ENCODE measurements around the gene ZFP62.

The ZFP62 gene

GRCh38 chr5:180811623-180812124, 49.4 kb downstream of the ZFP62 start:
- peak overlapping the region; percentile 33 to 83 for H3K4me3 ChIP-seq (ENCODE audit: low read length in 2 of 2)
- H3K36me3 ChIP-seq (ENCODE audit: control insufficient read depth in 2 of 2, insufficient read depth in 2 of 2, low read length in 2 of 2): no peaks in the 10 kb centered on the region
- H3K4me1 ChIP-seq (ENCODE audit: control insufficient read depth in 2 of 2, insufficient read depth in 2 of 2, low read length in 2 of 2): peaks cover 33 to 43% of the 10 kb centered on the region in 2 donors
- no peaks in the 10 kb centered on the region for H3K9me3 ChIP-seq (ENCODE audit: control insufficient read depth in 2 of 2, low read length in 2 of 2)
- peak overlapping the region; percentile 89 to 98 for H3K9ac ChIP-seq (ENCODE audit: low read depth in 1 of 2, low read length in 2 of 2)
- H3K27me3 ChIP-seq (ENCODE audit: control insufficient read depth in 2 of 2, insufficient read depth in 2 of 2, low read length in 2 of 2): no peaks in the 10 kb centered on the region
- peak overlapping the region; percentile 99 to 100 for H3K27ac ChIP-seq (ENCODE audit: low read depth in 2 of 2, low read length in 2 of 2)

- peak overlapping the region; percentile 89 to 98 for H3K9ac ChIP-seq (ENCODE audit: low read depth in 1 of 2, low read length in 2 of 2)
- H3K36me3 ChIP-seq (ENCODE audit: control insufficient read depth in 2 of 2, insufficient read depth in 2 of 2, low read length in 2 of 2): no peaks in the 10 kb centered on the region
- H3K4me1 ChIP-seq (ENCODE audit: control insufficient read depth in 2 of 2, insufficient read depth in 2 of 2, low read length in 2 of 2): peaks cover 39 to 49% of the 10 kb centered on the region in 2 donors
Observed at GRCh38 chr5:180810959-180811622, 50.0 kb downstream of the ZFP62 start.

GRCh38 chr5:180810210-180810958, 50.7 kb downstream of the ZFP62 start:
- peak overlapping the region; percentile 83 to 96 for H3K4me3 ChIP-seq (ENCODE audit: low read length in 2 of 2)
- H3K9me3 ChIP-seq (ENCODE audit: control insufficient read depth in 2 of 2, low read length in 2 of 2): no peaks in the 10 kb centered on the region
- H3K9ac ChIP-seq (ENCODE audit: low read depth in 1 of 2, low read length in 2 of 2): peak overlapping the region; percentile 89 to 98
- no peaks in the 10 kb centered on the region for H3K36me3 ChIP-seq (ENCODE audit: control insufficient read depth in 2 of 2, insufficient read depth in 2 of 2, low read length in 2 of 2)
- H3K27me3 ChIP-seq (ENCODE audit: control insufficient read depth in 2 of 2, insufficient read depth in 2 of 2, low read length in 2 of 2): no peaks in the 10 kb centered on the region
- peaks cover 39 to 49% of the 10 kb centered on the region in 2 donors for H3K4me1 ChIP-seq (ENCODE audit: control insufficient read depth in 2 of 2, insufficient read depth in 2 of 2, low read length in 2 of 2)
- H3K27ac ChIP-seq (ENCODE audit: low read depth in 2 of 2, low read length in 2 of 2): peak overlapping the region; percentile 99 to 100

More at GRCh38 chr5:180810959-180811622, 50.0 kb downstream of the ZFP62 start:
- Histone ChIP-seq H3K27me3 (ENCODE audit: control insufficient read depth in 2 of 2, insufficient read depth in 2 of 2, low read length in 2 of 2) (no peaks in the 10 kb centered on the region), H3K4me3 (ENCODE audit: low read length in 2 of 2) (peak overlapping the region; percentile 83 to 96), H3K27ac (ENCODE audit: low read depth in 2 of 2, low read length in 2 of 2) (peak overlapping the region; percentile 99 to 100), H3K9me3 (ENCODE audit: control insufficient read depth in 2 of 2, low read length in 2 of 2) (no peaks in the 10 kb centered on the region)

GRCh38 chr5:180809403-180810209, 51.5 kb downstream of the ZFP62 start:
- H3K27ac ChIP-seq (ENCODE audit: low read depth in 2 of 2, low read length in 2 of 2): peak overlapping the region; percentile 99 to 100
- no peaks in the 10 kb centered on the region for H3K9me3 ChIP-seq (ENCODE audit: control insufficient read depth in 2 of 2, low read length in 2 of 2)
- H3K36me3 ChIP-seq (ENCODE audit: control insufficient read depth in 2 of 2, insufficient read depth in 2 of 2, low read length in 2 of 2): no peaks in the 10 kb centered on the region
- peak overlapping the region; percentile 83 to 96 for H3K4me3 ChIP-seq (ENCODE audit: low read length in 2 of 2)
- H3K4me1 ChIP-seq (ENCODE audit: control insufficient read depth in 2 of 2, insufficient read depth in 2 of 2, low read length in 2 of 2): peaks cover 42 to 53% of the 10 kb centered on the region in 2 donors
- H3K27me3 ChIP-seq (ENCODE audit: control insufficient read depth in 2 of 2, insufficient read depth in 2 of 2, low read length in 2 of 2): no peaks in the 10 kb centered on the region
- H3K9ac ChIP-seq (ENCODE audit: low read depth in 1 of 2, low read length in 2 of 2): peak overlapping the region; percentile 64 to 89

GRCh38 chr5:180808461-180809000, 52.5 kb downstream of the ZFP62 start:
- Histone ChIP-seq H3K27ac (ENCODE audit: low read depth in 2 of 2, low read length in 2 of 2) (peak overlapping the region; percentile 54 to 100), H3K4me3 (ENCODE audit: low read length in 2 of 2) (peak overlapping the region; percentile 83 to 96), H3K4me1 (ENCODE audit: control insufficient read depth in 2 of 2, insufficient read depth in 2 of 2, low read length in 2 of 2) (peaks cover 52 to 60% of the 10 kb centered on the region in 2 donors)

GRCh38 chr5:180807654-180808414, 53.2 kb downstream of the ZFP62 start:
- Histone ChIP-seq H3K9me3 (ENCODE audit: control insufficient read depth in 2 of 2, low read length in 2 of 2) (no peaks in the 10 kb centered on the region), H3K4me1 (ENCODE audit: control insufficient read depth in 2 of 2, insufficient read depth in 2 of 2, low read length in 2 of 2) (peaks cover 56 to 59% of the 10 kb centered on the region in 2 donors), H3K36me3 (ENCODE audit: control insufficient read depth in 2 of 2, insufficient read depth in 2 of 2, low read length in 2 of 2) (no peaks in the 10 kb centered on the region), H3K27ac (ENCODE audit: low read depth in 2 of 2, low read length in 2 of 2) (peak overlapping the region; percentile 54 to 100), H3K4me3 (ENCODE audit: low read length in 2 of 2) (peak overlapping the region; percentile 5 to 83), H3K27me3 (ENCODE audit: control insufficient read depth in 2 of 2, insufficient read depth in 2 of 2, low read length in 2 of 2) (no peaks in the 10 kb centered on the region), H3K9ac (ENCODE audit: low read depth in 1 of 2, low read length in 2 of 2) (peak overlapping the region; percentile 6 to 36)

More at GRCh38 chr5:180808461-180809000, 52.5 kb downstream of the ZFP62 start:
- no peaks in the 10 kb centered on the region for H3K36me3 ChIP-seq (ENCODE audit: control insufficient read depth in 2 of 2, insufficient read depth in 2 of 2, low read length in 2 of 2)
- no peaks in the 10 kb centered on the region for H3K9me3 ChIP-seq (ENCODE audit: control insufficient read depth in 2 of 2, low read length in 2 of 2)
- peak overlapping the region; percentile 64 to 89 for H3K9ac ChIP-seq (ENCODE audit: low read depth in 1 of 2, low read length in 2 of 2)
- no peaks in the 10 kb centered on the region for H3K27me3 ChIP-seq (ENCODE audit: control insufficient read depth in 2 of 2, insufficient read depth in 2 of 2, low read length in 2 of 2)

GRCh38 chr5:180807046-180807445, 54.0 kb downstream of the ZFP62 start:
- Histone ChIP-seq H3K9me3 (ENCODE audit: control insufficient read depth in 2 of 2, low read length in 2 of 2) (no peaks in the 10 kb centered on the region), H3K4me3 (ENCODE audit: low read length in 2 of 2) (peak overlapping the region; percentile 45 to 83), H3K27me3 (ENCODE audit: control insufficient read depth in 2 of 2, insufficient read depth in 2 of 2, low read length in 2 of 2) (no peaks in the 10 kb centered on the region), H3K4me1 (ENCODE audit: control insufficient read depth in 2 of 2, insufficient read depth in 2 of 2, low read length in 2 of 2) (peaks cover 56 to 59% of the 10 kb centered on the region in 2 donors), H3K36me3 (ENCODE audit: control insufficient read depth in 2 of 2, insufficient read depth in 2 of 2, low read length in 2 of 2) (no peaks in the 10 kb centered on the region), H3K9ac (ENCODE audit: low read depth in 1 of 2, low read length in 2 of 2) (peak overlapping the region; percentile 6 to 20), H3K27ac (ENCODE audit: low read depth in 2 of 2, low read length in 2 of 2) (peak overlapping the region; percentile 54 to 100)

- peaks cover 56 to 60% of the 10 kb centered on the region in 2 donors for H3K4me1 ChIP-seq (ENCODE audit: control insufficient read depth in 2 of 2, insufficient read depth in 2 of 2, low read length in 2 of 2)
- no peaks in the 10 kb centered on the region for H3K27me3 ChIP-seq (ENCODE audit: control insufficient read depth in 2 of 2, insufficient read depth in 2 of 2, low read length in 2 of 2)
- peak overlapping the region; percentile 14 to 42 for H3K9ac ChIP-seq (ENCODE audit: low read depth in 1 of 2, low read length in 2 of 2)
- peak overlapping the region; percentile 45 to 83 for H3K4me3 ChIP-seq (ENCODE audit: low read length in 2 of 2)
- H3K9me3 ChIP-seq (ENCODE audit: control insufficient read depth in 2 of 2, low read length in 2 of 2): no peaks in the 10 kb centered on the region
- no peaks in the 10 kb centered on the region for H3K36me3 ChIP-seq (ENCODE audit: control insufficient read depth in 2 of 2, insufficient read depth in 2 of 2, low read length in 2 of 2)
- H3K27ac ChIP-seq (ENCODE audit: low read depth in 2 of 2, low read length in 2 of 2): peak overlapping the region; percentile 54 to 100
Observed at GRCh38 chr5:180806351-180807011, 54.6 kb downstream of the ZFP62 start.
